ENCODE results near the gene DYNC2LI1. TPM values are rescaled to one million over a fixed set of nuclear protein-coding genes. Genes with fewer than 3 reads are reported as not detected.

Gene DYNC2LI1
- total and polyA plus RNA-seq, 8 donors: 3.8 to 22.7 (median 9.3) TPM

GRCh38 chr2:43776324-43776723 lies 2.5 kb downstream of the DYNC2LI1 start:
- no peak overlapping the region for H3K27ac ChIP-seq

GRCh38 chr2:43777306-43777926 lies 3.6 kb downstream of the DYNC2LI1 start:
- FAIRE-seq: no peak

More at GRCh38 chr2:43776324-43776723, 2.5 kb downstream of the DYNC2LI1 start:
- Histone ChIP-seq H3K27me3 (no peaks in the 10 kb centered on the region), H3K9me3 (no peaks in the 10 kb centered on the region), H3K36me3 (no peaks in the 10 kb centered on the region), H3K4me3 (no peak overlapping the region), H3K4me1 (no peaks in the 10 kb centered on the region)
- WGBS, 2 donors: 86 to 87% methylated on average over 1 of the region's 1 CpG
- no peak for TF ChIP-seq CTCF (IDR thresholded peaks at IDR 0.05)
- no peak for DNase-seq
- no peak for FAIRE-seq
- ATAC-seq: no peak
- intact Hi-C loops (cut with DNase I): no loop called here

GRCh38 chr2:43778233-43778632 lies 4.4 kb downstream of the DYNC2LI1 start:
- DNase-seq: no peak
- H3K9me3 ChIP-seq: no peaks in the 10 kb centered on the region
- no peak for ATAC-seq
- H3K27me3 ChIP-seq: no peaks in the 10 kb centered on the region
- TF ChIP-seq CTCF (IDR thresholded peaks at IDR 0.05): no peak
- no peak overlapping the region for H3K27ac ChIP-seq
- no peaks in the 10 kb centered on the region for H3K36me3 ChIP-seq
- WGBS, 2 donors: 92 to 95% methylated on average over 8 of the region's 8 CpGs
- no peak overlapping the region for H3K4me3 ChIP-seq
- no peaks in the 10 kb centered on the region for H3K4me1 ChIP-seq
- no peak for FAIRE-seq
- intact Hi-C loops (cut with DNase I): no loop called here

More at GRCh38 chr2:43777306-43777926, 3.6 kb downstream of the DYNC2LI1 start:
- no peak overlapping the region for H3K4me3 ChIP-seq
- 93 to 96% methylated on average over 8 of the region's 8 CpGs for WGBS, 2 donors
- no peaks in the 10 kb centered on the region for H3K36me3 ChIP-seq
- no peaks in the 10 kb centered on the region for H3K4me1 ChIP-seq
- TF ChIP-seq CTCF (IDR thresholded peaks at IDR 0.05): no peak
- H3K9me3 ChIP-seq: no peaks in the 10 kb centered on the region
- DNase-seq (no peak), ATAC-seq (no peak)
- no peaks in the 10 kb centered on the region for H3K27me3 ChIP-seq
- H3K27ac ChIP-seq: no peak overlapping the region
- intact Hi-C loops (cut with DNase I): no loop called here

GRCh38 chr2:43787895-43788294 lies 14.1 kb downstream of the DYNC2LI1 start:
- H3K4me1 ChIP-seq: no peaks in the 10 kb centered on the region
- H3K4me3 ChIP-seq: no peak overlapping the region
- ATAC-seq (no peak), DNase-seq (no peak), FAIRE-seq (no peak)
- H3K36me3 ChIP-seq: no peaks in the 10 kb centered on the region
- no peak for TF ChIP-seq CTCF (IDR thresholded peaks at IDR 0.05)
- no peaks in the 10 kb centered on the region for H3K27me3 ChIP-seq
- no peak overlapping the region for H3K27ac ChIP-seq
- no peaks in the 10 kb centered on the region for H3K9me3 ChIP-seq
- intact Hi-C loops (cut with DNase I): no loop called here

GRCh38 chr2:43788646-43789045 lies 14.8 kb downstream of the DYNC2LI1 start:
- FAIRE-seq: no peak
- Histone ChIP-seq H3K9me3 (no peaks in the 10 kb centered on the region), H3K27ac (no peak overlapping the region), H3K4me1 (no peaks in the 10 kb centered on the region), H3K27me3 (no peaks in the 10 kb centered on the region), H3K4me3 (no peak overlapping the region), H3K36me3 (no peaks in the 10 kb centered on the region)
- DNase-seq: no peak
- intact Hi-C loops (cut with DNase I): no loop called here
- TF ChIP-seq CTCF (IDR thresholded peaks at IDR 0.05): no peak
- 93 to 97% methylated on average over 1 of the region's 1 CpG for WGBS, 2 donors
- no peak for ATAC-seq
